ENCODE measurements around the gene XCL1.
"Not testable (repeated sequence)": the region's sequence is repeated elsewhere in the genome, so short reads cannot be mapped to it uniquely, and the experiment has no call there.

The XCL1 gene

GRCh38 chr1:168574234-168574633 lies 2.2 kb upstream of the XCL1 start:
- not testable (repeated sequence) for H3K9ac ChIP-seq (ENCODE audit: low read length); H3K4me3 ChIP-seq (ENCODE audit: low read length); H3K9me3 ChIP-seq (ENCODE audit: control insufficient read depth, low read length); H3K36me3 ChIP-seq (ENCODE audit: control insufficient read depth, insufficient read depth, low read length); H3K27me3 ChIP-seq (ENCODE audit: control insufficient read depth, insufficient read depth, low read length); H3K4me1 ChIP-seq (ENCODE audit: control insufficient read depth, insufficient read depth, low read length)

GRCh38 chr1:168578531-168579185 lies 2.3 kb downstream of the XCL1 start:
- not testable (repeated sequence) for H3K9ac ChIP-seq (ENCODE audit: low read length); H3K36me3 ChIP-seq (ENCODE audit: control insufficient read depth, insufficient read depth, low read length); H3K27me3 ChIP-seq (ENCODE audit: control insufficient read depth, insufficient read depth, low read length); H3K4me1 ChIP-seq (ENCODE audit: control insufficient read depth, insufficient read depth, low read length); H3K9me3 ChIP-seq (ENCODE audit: control insufficient read depth, low read length); H3K4me3 ChIP-seq (ENCODE audit: low read length)

- not testable (repeated sequence) for H3K9me3 ChIP-seq (ENCODE audit: control insufficient read depth, low read length); H3K4me3 ChIP-seq (ENCODE audit: low read length); H3K36me3 ChIP-seq (ENCODE audit: control insufficient read depth, insufficient read depth, low read length); H3K4me1 ChIP-seq (ENCODE audit: control insufficient read depth, insufficient read depth, low read length); H3K27me3 ChIP-seq (ENCODE audit: control insufficient read depth, insufficient read depth, low read length); H3K9ac ChIP-seq (ENCODE audit: low read length)
Measured at GRCh38 chr1:168580290-168580689, 3.9 kb downstream of the XCL1 start.

GRCh38 chr1:168580991-168581390 lies 4.6 kb downstream of the XCL1 start:
- H3K4me3 ChIP-seq (ENCODE audit: low read length); H3K4me1 ChIP-seq (ENCODE audit: control insufficient read depth, insufficient read depth, low read length); H3K27me3 ChIP-seq (ENCODE audit: control insufficient read depth, insufficient read depth, low read length); H3K9ac ChIP-seq (ENCODE audit: low read length); H3K36me3 ChIP-seq (ENCODE audit: control insufficient read depth, insufficient read depth, low read length); H3K9me3 ChIP-seq (ENCODE audit: control insufficient read depth, low read length): not testable (repeated sequence)

GRCh38 chr1:168581817-168582572 lies 5.6 kb downstream of the XCL1 start:
- no peak overlapping the region for H3K4me3 ChIP-seq (ENCODE audit: low read length)
- no peaks in the 10 kb centered on the region for H3K27me3 ChIP-seq (ENCODE audit: control insufficient read depth, insufficient read depth, low read length)
- H3K4me1 ChIP-seq (ENCODE audit: control insufficient read depth, insufficient read depth, low read length), result no peaks in the 10 kb centered on the region
- no peak overlapping the region for H3K9ac ChIP-seq (ENCODE audit: low read length)
- H3K36me3 ChIP-seq (ENCODE audit: control insufficient read depth, insufficient read depth, low read length), result no peaks in the 10 kb centered on the region
- H3K9me3 ChIP-seq (ENCODE audit: control insufficient read depth, low read length), result no peaks in the 10 kb centered on the region

GRCh38 chr1:168582688-168583336 lies 6.4 kb downstream of the XCL1 start:
- Histone ChIP-seq H3K9ac (ENCODE audit: low read length) (no peak overlapping the region), H3K4me1 (ENCODE audit: control insufficient read depth, insufficient read depth, low read length) (no peaks in the 10 kb centered on the region), H3K9me3 (ENCODE audit: control insufficient read depth, low read length) (no peaks in the 10 kb centered on the region), H3K4me3 (ENCODE audit: low read length) (no peak overlapping the region), H3K27me3 (ENCODE audit: control insufficient read depth, insufficient read depth, low read length) (no peaks in the 10 kb centered on the region), H3K36me3 (ENCODE audit: control insufficient read depth, insufficient read depth, low read length) (no peaks in the 10 kb centered on the region)

GRCh38 chr1:168583571-168583970 lies 7.2 kb downstream of the XCL1 start:
- Histone ChIP-seq H3K9me3 (ENCODE audit: control insufficient read depth, low read length) (no peaks in the 10 kb centered on the region), H3K27me3 (ENCODE audit: control insufficient read depth, insufficient read depth, low read length) (no peaks in the 10 kb centered on the region), H3K4me1 (ENCODE audit: control insufficient read depth, insufficient read depth, low read length) (no peaks in the 10 kb centered on the region), H3K4me3 (ENCODE audit: low read length) (no peak overlapping the region), H3K9ac (ENCODE audit: low read length) (no peak overlapping the region), H3K36me3 (ENCODE audit: control insufficient read depth, insufficient read depth, low read length) (no peaks in the 10 kb centered on the region)

GRCh38 chr1:168585191-168585590 lies 8.8 kb downstream of the XCL1 start:
- Histone ChIP-seq H3K4me3 (ENCODE audit: low read length) (no peak overlapping the region), H3K4me1 (ENCODE audit: control insufficient read depth, insufficient read depth, low read length) (no peaks in the 10 kb centered on the region)

GRCh38 chr1:168585937-168586336 lies 9.5 kb downstream of the XCL1 start:
- H3K9me3 ChIP-seq (ENCODE audit: control insufficient read depth, low read length), result no peaks in the 10 kb centered on the region
- no peak overlapping the region for H3K9ac ChIP-seq (ENCODE audit: low read length)
- H3K4me1 ChIP-seq (ENCODE audit: control insufficient read depth, insufficient read depth, low read length), result no peaks in the 10 kb centered on the region
- no peak overlapping the region for H3K4me3 ChIP-seq (ENCODE audit: low read length)
- no peaks in the 10 kb centered on the region for H3K27me3 ChIP-seq (ENCODE audit: control insufficient read depth, insufficient read depth, low read length)
- no peaks in the 10 kb centered on the region for H3K36me3 ChIP-seq (ENCODE audit: control insufficient read depth, insufficient read depth, low read length)

More at GRCh38 chr1:168585191-168585590, 8.8 kb downstream of the XCL1 start:
- Histone ChIP-seq H3K9me3 (ENCODE audit: control insufficient read depth, low read length) (no peaks in the 10 kb centered on the region), H3K9ac (ENCODE audit: low read length) (no peak overlapping the region), H3K36me3 (ENCODE audit: control insufficient read depth, insufficient read depth, low read length) (no peaks in the 10 kb centered on the region), H3K27me3 (ENCODE audit: control insufficient read depth, insufficient read depth, low read length) (no peaks in the 10 kb centered on the region)

- H3K9me3 ChIP-seq (ENCODE audit: control insufficient read depth, low read length), result no peaks in the 10 kb centered on the region
- no peak overlapping the region for H3K4me3 ChIP-seq (ENCODE audit: low read length)
- H3K9ac ChIP-seq (ENCODE audit: low read length), result no peak overlapping the region
- H3K4me1 ChIP-seq (ENCODE audit: control insufficient read depth, insufficient read depth, low read length), result no peaks in the 10 kb centered on the region
- no peaks in the 10 kb centered on the region for H3K36me3 ChIP-seq (ENCODE audit: control insufficient read depth, insufficient read depth, low read length)
- H3K27me3 ChIP-seq (ENCODE audit: control insufficient read depth, insufficient read depth, low read length), result no peaks in the 10 kb centered on the region
Measured at GRCh38 chr1:168589167-168589566, 12.8 kb downstream of the XCL1 start.

GRCh38 chr1:168591066-168591465 lies 14.7 kb downstream of the XCL1 start:
- Histone ChIP-seq H3K36me3 (ENCODE audit: control insufficient read depth, insufficient read depth, low read length) (no peaks in the 10 kb centered on the region), H3K9ac (ENCODE audit: low read length) (no peak overlapping the region), H3K4me1 (ENCODE audit: control insufficient read depth, insufficient read depth, low read length) (no peaks in the 10 kb centered on the region), H3K4me3 (ENCODE audit: low read length) (no peak overlapping the region), H3K9me3 (ENCODE audit: control insufficient read depth, low read length) (no peaks in the 10 kb centered on the region), H3K27me3 (ENCODE audit: control insufficient read depth, insufficient read depth, low read length) (no peaks in the 10 kb centered on the region)

- no peaks in the 10 kb centered on the region for H3K36me3 ChIP-seq (ENCODE audit: control insufficient read depth, insufficient read depth, low read length)
- no peak overlapping the region for H3K9ac ChIP-seq (ENCODE audit: low read length)
- no peak overlapping the region for H3K4me3 ChIP-seq (ENCODE audit: low read length)
- H3K9me3 ChIP-seq (ENCODE audit: control insufficient read depth, low read length), result no peaks in the 10 kb centered on the region
- H3K4me1 ChIP-seq (ENCODE audit: control insufficient read depth, insufficient read depth, low read length), result no peaks in the 10 kb centered on the region
- H3K27me3 ChIP-seq (ENCODE audit: control insufficient read depth, insufficient read depth, low read length), result no peaks in the 10 kb centered on the region
Measured at GRCh38 chr1:168591641-168592250, 15.3 kb downstream of the XCL1 start.

All from mucosa of stomach (tissue), 1 donor.